Peyer's patch (tissue), 4 donors: ENCODE results near the gene SLC2A4.
"Not testable (repeated sequence)": the region's sequence is repeated elsewhere in the genome, so short reads cannot be mapped to it uniquely, and the experiment has no call there.

ENCODE experiments used
- POLR2A ChIP-seq, 2 donors: fragments of 450-650 bp; IDR thresholded peaks; one replicate each; pipeline ENCODE4 v1.5.1; 2017; ENCODE audit warnings: antibody characterized with exemption in 2 of 2, mild to moderate bottlenecking in 2 of 2, moderate library complexity in 2 of 2
- TF ChIP-seq, protein P1 (sequence below), 6 experiments: fragments of 450-650 bp in 4 of 6; fragments of 200-600 bp in 2 of 6; sonication (generic) in 1 of 6; IDR thresholded peaks; one replicate each; pipeline ENCODE4 v1.5.1; 2017 to 2019; ENCODE audit warnings: antibody characterized with exemption in 6 of 6, mild to moderate bottlenecking in 3 of 6, moderate library complexity in 1 of 6

DNA sequence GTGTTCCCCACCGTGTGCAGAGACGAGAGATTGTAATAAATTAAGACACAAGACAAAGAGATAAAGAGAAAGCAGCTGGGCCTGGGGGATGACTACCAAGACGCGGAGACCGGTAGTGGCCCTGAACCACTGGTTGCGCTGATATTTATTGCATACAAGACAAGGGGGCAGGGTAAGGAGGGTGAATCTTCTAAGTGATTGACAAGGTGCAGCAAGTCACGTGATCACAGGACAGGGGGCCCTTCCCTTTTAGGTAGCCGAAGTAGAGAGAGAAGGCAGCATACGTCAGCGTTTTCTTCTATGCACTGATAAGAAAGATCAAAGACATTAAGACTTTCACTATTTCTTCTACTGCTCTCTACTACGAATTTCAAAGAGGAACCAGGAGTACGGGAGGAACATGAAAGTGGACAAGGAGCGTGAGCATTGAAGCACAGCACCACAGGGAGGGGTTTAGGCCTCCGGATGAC lies 51.1 kb downstream of the SLC2A4 start:
- TF ChIP-seq, protein P1, sequence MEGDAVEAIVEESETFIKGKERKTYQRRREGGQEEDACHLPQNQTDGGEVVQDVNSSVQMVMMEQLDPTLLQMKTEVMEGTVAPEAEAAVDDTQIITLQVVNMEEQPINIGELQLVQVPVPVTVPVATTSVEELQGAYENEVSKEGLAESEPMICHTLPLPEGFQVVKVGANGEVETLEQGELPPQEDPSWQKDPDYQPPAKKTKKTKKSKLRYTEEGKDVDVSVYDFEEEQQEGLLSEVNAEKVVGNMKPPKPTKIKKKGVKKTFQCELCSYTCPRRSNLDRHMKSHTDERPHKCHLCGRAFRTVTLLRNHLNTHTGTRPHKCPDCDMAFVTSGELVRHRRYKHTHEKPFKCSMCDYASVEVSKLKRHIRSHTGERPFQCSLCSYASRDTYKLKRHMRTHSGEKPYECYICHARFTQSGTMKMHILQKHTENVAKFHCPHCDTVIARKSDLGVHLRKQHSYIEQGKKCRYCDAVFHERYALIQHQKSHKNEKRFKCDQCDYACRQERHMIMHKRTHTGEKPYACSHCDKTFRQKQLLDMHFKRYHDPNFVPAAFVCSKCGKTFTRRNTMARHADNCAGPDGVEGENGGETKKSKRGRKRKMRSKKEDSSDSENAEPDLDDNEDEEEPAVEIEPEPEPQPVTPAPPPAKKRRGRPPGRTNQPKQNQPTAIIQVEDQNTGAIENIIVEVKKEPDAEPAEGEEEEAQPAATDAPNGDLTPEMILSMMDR (IDR thresholded peaks at IDR 0.05) = not testable (repeated sequence)
- TF ChIP-seq POLR2A (IDR thresholded peaks at IDR 0.05) = not testable (repeated sequence)
